SH-SY5Y (cell line): ENCODE measurements around the gene AASS.

ENCODE experiments used
- GATA2 ChIP-seq: IDR thresholded peaks from 2 replicates; pipeline ENCODE4 v1.6.1; 2011; ENCODE audit warnings: mild to moderate bottlenecking, low read depth, low read length
- GATA3 ChIP-seq: IDR thresholded peaks from 2 replicates; pipeline ENCODE4 v1.6.1; 2011; ENCODE audit warnings: low read depth, mild to moderate bottlenecking, low read length, moderate library complexity

GRCh38 chr7:122063146-122063545 lies 80.9 kb downstream of the AASS start:
- TF ChIP-seq GATA2, result no peak
- no peak for TF ChIP-seq GATA3
